Activated T-cell treated with anti-CD3 and anti-CD28 coated beads, Interleukin-2, amount 50 U/mL, for 24 hours (primary cell): ENCODE data around the gene ZFR.

ENCODE experiments used
- DNase-seq: peaks from one replicate; pipeline ENCODE4 v3.0.0-alpha.2; 2020
- H3K27ac Mint-ChIP-seq: 2 replicates; pipeline ENCODE4 v1.8.0; 2020; ENCODE audit warnings: mild to moderate bottlenecking, mixed read lengths
- H3K27me3 Mint-ChIP-seq: 2 replicates; pipeline ENCODE4 v1.8.0; 2020; ENCODE audit warnings: mixed read lengths
- H3K36me3 Mint-ChIP-seq: 2 replicates; pipeline ENCODE4 v1.8.0; 2020; ENCODE audit warnings: low read depth, mixed read lengths
- H3K4me1 Mint-ChIP-seq: 2 replicates; pipeline ENCODE4 v1.8.0; 2020; ENCODE audit warnings: low read depth, mixed read lengths
- H3K4me3 Mint-ChIP-seq: 2 replicates; pipeline ENCODE4 v1.8.0; 2020; ENCODE audit warnings: mild to moderate bottlenecking, moderate library complexity, mixed read lengths
- H3K9me3 Mint-ChIP-seq: 2 replicates; pipeline ENCODE4 v1.8.0; 2020; ENCODE audit warnings: mixed read lengths

ZFR gene

GRCh38 chr5:32444431-32445286, at the start of gene ZFR:
ZFR (minus strand) TSS chr5:32444740; CDS start chr5:32444658, 82 bp downstream.
- peak within 1 kb of the TSS; percentile 99 for H3K27ac Mint-ChIP-seq
- DNase-seq, result peak; percentile 94
- no peaks in the 10 kb centered on the region for H3K27me3 Mint-ChIP-seq
- H3K36me3 Mint-ChIP-seq, result peaks cover 34% of the 10 kb centered on the region
- H3K4me1 Mint-ChIP-seq, result peaks cover 39% of the 10 kb centered on the region
- H3K9me3 Mint-ChIP-seq, result no peaks in the 10 kb centered on the region
- peak within 1 kb of the TSS; percentile 97 for H3K4me3 Mint-ChIP-seq

DNA sequence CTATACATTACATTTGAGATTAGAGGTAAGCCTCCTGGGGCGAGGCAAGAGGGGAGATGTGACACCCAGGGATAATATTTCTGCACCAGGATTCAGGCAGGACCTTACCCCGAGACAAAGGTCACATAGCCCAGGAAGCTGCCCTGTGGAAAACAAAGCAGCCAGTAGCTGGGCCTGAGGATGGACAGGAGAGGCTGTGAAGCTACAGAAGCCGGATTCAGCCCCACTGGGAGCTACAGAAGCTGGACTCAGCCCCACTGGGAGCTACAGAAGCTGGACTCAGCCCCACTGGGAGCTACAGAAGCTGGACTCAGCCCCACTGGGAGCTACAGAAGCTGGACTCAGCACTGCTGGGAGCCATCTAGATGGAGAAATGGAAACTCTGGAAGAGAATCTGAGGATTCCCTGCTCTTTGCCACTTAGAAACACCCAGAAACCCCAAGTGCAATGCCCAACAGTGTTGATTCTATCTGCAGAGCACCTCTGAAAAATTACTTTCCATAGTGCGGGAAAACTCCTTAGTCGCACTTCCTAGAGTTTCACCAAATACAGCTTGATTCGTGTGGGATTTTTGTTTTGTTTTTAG, 46.5 kb upstream of the ZFR start:
- no peak overlapping the region for H3K27ac Mint-ChIP-seq
- H3K4me3 Mint-ChIP-seq, result no peak overlapping the region
- H3K36me3 Mint-ChIP-seq, result no peaks in the 10 kb centered on the region
- H3K9me3 Mint-ChIP-seq, result no peaks in the 10 kb centered on the region
- H3K4me1 Mint-ChIP-seq, result peaks cover 1% of the 10 kb centered on the region
- H3K27me3 Mint-ChIP-seq, result no peaks in the 10 kb centered on the region
- no peak for DNase-seq

DNA sequence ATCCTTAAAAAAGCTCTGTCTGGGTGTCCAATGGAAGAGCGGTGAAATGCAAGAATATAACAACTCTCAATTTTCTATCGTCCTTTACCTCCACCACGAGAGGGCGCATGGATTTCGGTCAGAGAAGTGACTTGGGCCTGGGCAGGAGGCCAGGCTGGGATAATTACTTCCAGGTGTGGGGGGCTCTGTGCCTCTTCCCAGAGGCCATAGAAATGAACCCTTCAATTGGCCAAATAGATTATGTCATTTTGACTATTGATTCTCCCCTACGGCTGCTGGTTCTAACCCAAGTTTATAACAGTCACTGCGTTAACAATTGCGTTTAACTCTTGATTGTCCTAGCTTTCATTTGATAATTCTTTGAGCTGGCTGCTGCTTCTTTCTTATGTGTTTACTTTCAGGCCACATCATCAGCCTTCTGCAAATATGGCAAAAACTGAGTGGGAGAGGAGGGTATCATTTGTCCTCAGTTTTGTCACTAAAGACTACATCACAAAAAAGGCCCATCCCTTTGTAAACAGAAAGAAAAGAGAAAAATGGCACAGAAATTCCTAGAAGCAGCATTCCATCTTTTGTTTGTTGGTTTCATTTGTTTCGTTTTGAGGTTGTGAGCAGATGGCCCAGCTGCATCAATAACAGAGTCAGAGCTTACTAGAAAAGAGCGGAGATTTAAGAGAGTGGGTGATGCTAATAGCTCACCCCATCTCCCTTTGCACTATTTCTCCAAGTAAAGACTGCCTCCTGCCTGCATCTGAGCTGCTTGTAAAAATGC, 45.4 kb upstream of the ZFR start:
- Mint-ChIP-seq H3K27ac (no peak overlapping the region), H3K4me1 (peaks cover 1% of the 10 kb centered on the region), H3K9me3 (no peaks in the 10 kb centered on the region), H3K36me3 (no peaks in the 10 kb centered on the region), H3K4me3 (no peak overlapping the region), H3K27me3 (no peaks in the 10 kb centered on the region)
- DNase-seq, result peak; percentile 75

DNA sequence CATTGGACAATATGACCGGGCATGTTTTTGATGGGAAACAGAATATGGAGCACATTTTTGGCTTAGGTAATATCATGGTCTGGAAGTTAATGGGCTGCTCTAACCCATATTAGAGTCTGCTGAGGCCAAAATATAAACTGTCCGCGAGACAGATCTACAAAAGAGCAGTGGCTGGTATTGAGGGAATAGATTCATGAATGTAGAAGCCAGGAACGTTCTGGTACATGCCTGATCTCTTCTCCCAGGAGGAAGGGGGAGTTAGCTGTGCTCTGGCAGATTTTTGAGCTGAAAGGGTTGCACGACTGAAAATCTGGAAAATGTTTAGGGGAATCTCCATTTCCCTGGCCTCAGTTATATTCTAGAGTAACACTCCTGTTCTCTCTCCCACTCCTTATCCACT, 42.9 kb upstream of the ZFR start:
- Mint-ChIP-seq H3K4me1 (peaks cover 1% of the 10 kb centered on the region), H3K9me3 (no peaks in the 10 kb centered on the region), H3K27me3 (no peaks in the 10 kb centered on the region), H3K4me3 (no peak overlapping the region), H3K27ac (no peak overlapping the region), H3K36me3 (no peaks in the 10 kb centered on the region)
- DNase-seq, result no peak

GRCh38 chr5:32487008-32487407, 42.5 kb upstream of the ZFR start:
- Mint-ChIP-seq H3K9me3 (no peaks in the 10 kb centered on the region), H3K27me3 (no peaks in the 10 kb centered on the region), H3K4me1 (peaks cover 1% of the 10 kb centered on the region), H3K36me3 (no peaks in the 10 kb centered on the region), H3K27ac (no peak overlapping the region), H3K4me3 (no peak overlapping the region)
- no peak for DNase-seq

DNA sequence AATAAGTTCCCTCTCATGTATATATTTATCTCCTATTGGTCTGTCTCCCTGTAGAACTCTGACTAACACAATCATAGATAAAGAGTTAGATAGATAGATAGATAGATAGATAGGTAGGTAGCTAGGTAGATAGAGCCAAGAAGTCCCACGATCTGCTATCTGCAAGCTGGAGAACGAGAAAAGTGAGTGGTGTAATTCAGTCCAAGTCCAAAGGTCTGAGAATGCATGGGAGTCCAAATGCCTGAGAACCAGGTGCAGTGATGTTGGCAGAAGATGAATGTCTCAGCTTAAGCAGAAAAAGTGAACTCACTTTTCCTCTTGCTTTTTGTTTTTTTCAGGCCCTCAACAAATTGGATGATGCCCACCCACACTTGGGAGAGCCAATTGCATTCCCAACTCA, 37.7 kb upstream of the ZFR start:
- no peak for DNase-seq
- no peaks in the 10 kb centered on the region for H3K4me1 Mint-ChIP-seq
- H3K4me3 Mint-ChIP-seq, result no peak overlapping the region
- H3K9me3 Mint-ChIP-seq, result no peaks in the 10 kb centered on the region
- no peaks in the 10 kb centered on the region for H3K27me3 Mint-ChIP-seq
- no peaks in the 10 kb centered on the region for H3K36me3 Mint-ChIP-seq
- no peak overlapping the region for H3K27ac Mint-ChIP-seq

DNA sequence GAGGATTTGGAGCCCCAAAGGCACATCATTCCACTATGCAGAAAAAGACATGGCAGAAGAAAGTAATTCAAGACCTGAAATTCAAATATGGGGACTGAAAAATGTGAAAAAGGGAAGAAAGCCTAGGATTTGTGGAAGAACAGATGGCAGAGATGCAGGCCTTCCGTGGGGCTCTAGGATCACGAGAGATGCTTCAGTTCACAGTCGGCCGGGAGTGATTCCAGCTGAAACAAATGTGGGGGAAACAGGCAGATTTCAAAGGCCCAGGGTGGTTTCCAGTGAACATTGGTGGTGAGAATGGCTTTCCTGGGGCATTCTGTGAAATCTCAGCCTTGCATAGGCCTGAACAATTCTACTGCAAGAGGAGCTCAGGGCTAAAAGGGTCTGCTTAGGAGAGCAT, 34.6 kb upstream of the ZFR start:
- no peak overlapping the region for H3K27ac Mint-ChIP-seq
- H3K4me3 Mint-ChIP-seq, result no peak overlapping the region
- no peaks in the 10 kb centered on the region for H3K9me3 Mint-ChIP-seq
- H3K4me1 Mint-ChIP-seq, result no peaks in the 10 kb centered on the region
- DNase-seq, result no peak
- no peaks in the 10 kb centered on the region for H3K36me3 Mint-ChIP-seq
- H3K27me3 Mint-ChIP-seq, result no peaks in the 10 kb centered on the region

- Mint-ChIP-seq H3K27ac (no peak overlapping the region), H3K9me3 (no peaks in the 10 kb centered on the region), H3K27me3 (no peaks in the 10 kb centered on the region), H3K4me3 (no peak overlapping the region), H3K36me3 (no peaks in the 10 kb centered on the region), H3K4me1 (no peaks in the 10 kb centered on the region)
- no peak for DNase-seq
Measured at GRCh38 chr5:32476891-32477290, 32.4 kb upstream of the ZFR start.

- Mint-ChIP-seq H3K4me3 (no peak overlapping the region), H3K27me3 (no peaks in the 10 kb centered on the region), H3K9me3 (no peaks in the 10 kb centered on the region), H3K36me3 (no peaks in the 10 kb centered on the region), H3K27ac (no peak overlapping the region), H3K4me1 (no peaks in the 10 kb centered on the region)
- DNase-seq, result no peak
Measured at GRCh38 chr5:32475334-32476097, 31.0 kb upstream of the ZFR start.

- H3K4me3 Mint-ChIP-seq, result no peak overlapping the region
- H3K9me3 Mint-ChIP-seq, result no peaks in the 10 kb centered on the region
- H3K27ac Mint-ChIP-seq, result no peak overlapping the region
Measured at GRCh38 chr5:32474209-32474854, 29.8 kb upstream of the ZFR start.

GRCh38 chr5:32473072-32473471, 28.5 kb upstream of the ZFR start:
- Mint-ChIP-seq H3K36me3 (no peaks in the 10 kb centered on the region), H3K27ac (no peak overlapping the region), H3K4me1 (no peaks in the 10 kb centered on the region), H3K4me3 (no peak overlapping the region), H3K27me3 (no peaks in the 10 kb centered on the region), H3K9me3 (no peaks in the 10 kb centered on the region)
- DNase-seq, result no peak

More at GRCh38 chr5:32474209-32474854, 29.8 kb upstream of the ZFR start:
- no peak for DNase-seq
- H3K27me3 Mint-ChIP-seq, result no peaks in the 10 kb centered on the region
- no peaks in the 10 kb centered on the region for H3K36me3 Mint-ChIP-seq
- H3K4me1 Mint-ChIP-seq, result no peaks in the 10 kb centered on the region

DNA sequence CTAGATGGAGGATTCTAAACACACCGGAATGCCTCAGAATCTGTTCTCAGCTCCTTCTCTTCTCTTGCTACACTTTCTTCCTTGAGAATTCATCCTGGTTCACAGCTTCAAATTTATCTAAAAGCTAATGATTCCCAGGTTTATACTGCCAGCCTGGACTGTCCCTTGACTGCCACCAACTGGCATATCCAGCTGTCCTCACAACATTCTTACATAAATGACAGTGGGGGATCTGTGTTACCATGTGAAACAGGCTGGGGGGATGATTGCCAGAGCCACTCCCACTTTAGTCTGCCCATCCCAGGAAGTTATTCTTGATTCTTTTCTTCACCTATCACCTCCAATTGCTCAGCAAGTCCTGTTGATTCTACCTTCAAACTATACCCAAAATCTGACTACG, 27.2 kb upstream of the ZFR start:
- H3K9me3 Mint-ChIP-seq, result no peaks in the 10 kb centered on the region
- H3K4me3 Mint-ChIP-seq, result no peak overlapping the region
- H3K36me3 Mint-ChIP-seq, result no peaks in the 10 kb centered on the region
- no peaks in the 10 kb centered on the region for H3K4me1 Mint-ChIP-seq
- no peaks in the 10 kb centered on the region for H3K27me3 Mint-ChIP-seq
- H3K27ac Mint-ChIP-seq, result no peak overlapping the region
- DNase-seq, result no peak

DNA sequence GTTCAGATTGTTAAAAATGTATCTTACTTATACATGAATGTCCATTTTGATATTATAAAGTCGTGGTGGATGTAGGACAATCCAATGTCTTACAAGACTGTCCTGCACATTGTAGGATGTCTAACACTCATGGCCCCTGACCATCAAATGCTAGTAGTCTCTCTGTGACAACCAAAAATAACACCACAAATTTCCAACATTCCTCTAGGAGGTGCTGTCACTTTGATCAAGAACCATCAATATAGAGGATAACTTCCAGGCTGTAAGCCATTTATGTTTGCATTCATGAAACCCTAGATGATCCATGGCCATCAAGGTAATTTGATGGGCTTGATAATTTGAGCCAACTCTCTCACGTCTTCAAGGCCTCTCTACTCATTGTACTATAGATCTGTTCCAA, 20.5 kb upstream of the ZFR start:
- Mint-ChIP-seq H3K4me3 (no peak overlapping the region), H3K9me3 (no peaks in the 10 kb centered on the region), H3K4me1 (peaks cover 19% of the 10 kb centered on the region), H3K27ac (no peak overlapping the region), H3K27me3 (no peaks in the 10 kb centered on the region), H3K36me3 (no peaks in the 10 kb centered on the region)
- no peak for DNase-seq

- Mint-ChIP-seq H3K27ac (peak overlapping the region; percentile 94), H3K4me1 (peaks cover 19% of the 10 kb centered on the region), H3K36me3 (no peaks in the 10 kb centered on the region), H3K4me3 (no peak overlapping the region), H3K9me3 (no peaks in the 10 kb centered on the region), H3K27me3 (no peaks in the 10 kb centered on the region)
- DNase-seq, result peak; percentile 58
Measured at GRCh38 chr5:32462618-32463017, 18.1 kb upstream of the ZFR start.
